ENCODE results near the gene BICC1.

DNA sequence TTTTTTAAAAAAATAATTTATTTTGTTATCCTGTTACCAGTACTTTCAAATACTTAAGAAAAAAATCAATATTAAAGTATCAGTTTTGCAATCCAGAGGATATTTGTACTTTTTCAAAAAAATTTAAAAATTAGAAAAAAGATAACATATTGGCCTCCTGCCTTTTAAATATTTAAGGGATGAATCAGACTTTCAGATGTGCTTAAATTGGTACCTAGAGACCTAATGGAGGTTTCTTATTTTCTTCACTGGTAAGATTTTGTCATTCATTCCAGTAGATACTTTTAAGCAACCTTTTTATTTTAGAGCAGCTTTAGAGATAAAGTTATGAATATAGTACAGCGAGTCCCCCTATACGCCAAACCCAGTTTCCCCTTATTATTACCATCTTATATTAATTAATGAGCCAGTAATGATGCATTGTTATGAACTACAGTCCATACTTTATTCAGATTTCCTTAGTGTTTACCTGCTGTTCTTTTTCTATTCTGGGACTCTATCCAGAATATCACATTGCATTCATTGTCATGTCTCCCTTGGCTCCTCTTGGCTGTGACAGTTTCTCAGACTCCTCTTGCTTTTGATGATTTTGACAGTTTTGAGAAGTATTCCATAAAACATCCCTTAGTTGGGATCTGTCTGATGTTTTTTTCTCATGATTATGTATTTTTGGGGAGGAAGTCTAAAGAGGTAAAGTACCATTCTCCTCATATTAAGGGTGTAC is 34.2 kb downstream of the BICC1 start:
- TF ChIP-seq, protein P1, sequence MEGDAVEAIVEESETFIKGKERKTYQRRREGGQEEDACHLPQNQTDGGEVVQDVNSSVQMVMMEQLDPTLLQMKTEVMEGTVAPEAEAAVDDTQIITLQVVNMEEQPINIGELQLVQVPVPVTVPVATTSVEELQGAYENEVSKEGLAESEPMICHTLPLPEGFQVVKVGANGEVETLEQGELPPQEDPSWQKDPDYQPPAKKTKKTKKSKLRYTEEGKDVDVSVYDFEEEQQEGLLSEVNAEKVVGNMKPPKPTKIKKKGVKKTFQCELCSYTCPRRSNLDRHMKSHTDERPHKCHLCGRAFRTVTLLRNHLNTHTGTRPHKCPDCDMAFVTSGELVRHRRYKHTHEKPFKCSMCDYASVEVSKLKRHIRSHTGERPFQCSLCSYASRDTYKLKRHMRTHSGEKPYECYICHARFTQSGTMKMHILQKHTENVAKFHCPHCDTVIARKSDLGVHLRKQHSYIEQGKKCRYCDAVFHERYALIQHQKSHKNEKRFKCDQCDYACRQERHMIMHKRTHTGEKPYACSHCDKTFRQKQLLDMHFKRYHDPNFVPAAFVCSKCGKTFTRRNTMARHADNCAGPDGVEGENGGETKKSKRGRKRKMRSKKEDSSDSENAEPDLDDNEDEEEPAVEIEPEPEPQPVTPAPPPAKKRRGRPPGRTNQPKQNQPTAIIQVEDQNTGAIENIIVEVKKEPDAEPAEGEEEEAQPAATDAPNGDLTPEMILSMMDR (IDR thresholded peaks at IDR 0.05; ENCODE audit: extremely low read depth in 1 of 2, insufficient read depth in 1 of 2, low read depth in 1 of 2, low read length in 2 of 2) = no peak
- TF ChIP-seq, protein P2, sequence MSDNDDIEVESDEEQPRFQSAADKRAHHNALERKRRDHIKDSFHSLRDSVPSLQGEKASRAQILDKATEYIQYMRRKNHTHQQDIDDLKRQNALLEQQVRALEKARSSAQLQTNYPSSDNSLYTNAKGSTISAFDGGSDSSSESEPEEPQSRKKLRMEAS (IDR thresholded peaks at IDR 0.05; ENCODE audit: insufficient read depth, insufficient read length) = no peak
